HepG2 (cell line): ENCODE measurements around the gene KCNK15. TPM values are rescaled to one million over a fixed set of nuclear protein-coding genes. Genes with fewer than 3 reads are reported as not detected.

Experiments
- ATAC-seq: fragments of 200-7000 bp; cut with Tn5 transposase; 3 replicates; pipeline ENCODE4 v1.9.1; 2020; ENCODE audit warnings: mild to moderate bottlenecking, moderate library complexity
- BruUV-seq: library from RNA; stranded (reverse); fragments of 400-500 nt; replicated peaks from 2 replicates; lab custom pipeline; 2021; lab: Mats Ljungman, UMichigan
- CTCF ChIA-PET: fragments of 300-600 bp; formaldehyde crosslinking; extraction: SDS; loops from one replicate; lab custom pipeline; 2021; ENCODE audit warnings: low total read pairs, inconsistent platforms, low intra/inter-chr PET ratio; lab: Yijun Ruan, JAX
- POLR2A ChIA-PET: fragments of 350-600 bp; sonication (Branson Sonifier 250); formaldehyde crosslinking; loops from one replicate; lab custom pipeline; 2020; ENCODE audit warnings: antibody characterized with exemption, inconsistent platforms; lab: Yijun Ruan, JAX
- DNase-seq: peaks from one replicate; pipeline ENCODE4 v3.0.0-alpha.2; 2015; ENCODE audit warnings: low spot score
- FAIRE-seq: peaks from 3 replicates; lab custom pipeline; 2011; peaks lifted over from hg19 to GRCh38; lab: Jason Lieb, UNC
- H2AFZ ChIP-seq: one replicate; pipeline ENCODE4 v1.6.1; 2011; ENCODE audit warnings: low read length, inconsistent platforms
- H3K27ac ChIP-seq: fragments of 300-600 bp; 3 replicates; pipeline ENCODE4 v1.8.0; 2011; ENCODE audit warnings: mixed run types, mild to moderate bottlenecking, mixed read lengths, low read length, inconsistent platforms; ENCODE audit not compliant: insufficient read depth; ENCODE audit errors: extremely low read length
- H3K27me3 ChIP-seq, 2 experiments: fragments of 200-600 bp in 1 of 2; 2 replicates in 1 of 2; 3 replicates in 1 of 2; pipeline versions ENCODE4 v1.6.0 to v1.8.0; 2011; ENCODE audit warnings: low read length in 2 of 2, mild to moderate bottlenecking in 2 of 2, moderate library complexity in 2 of 2, inconsistent platforms in 1 of 2; ENCODE audit not compliant: insufficient read depth in 2 of 2, control insufficient read depth in 1 of 2
- H3K36me3 ChIP-seq, 2 experiments: fragments of 200-600 bp in 1 of 2; replicated peaks in 1 of 2; 2 replicates in 1 of 2; 3 replicates in 1 of 2; pipeline versions ENCODE4 v1.5.1 to v1.8.0; 2011; ENCODE audit warnings: low read length in 2 of 2, inconsistent platforms in 1 of 2; ENCODE audit not compliant: insufficient read depth in 2 of 2, control insufficient read depth in 1 of 2
- H3K4me1 ChIP-seq: 2 replicates; pipeline ENCODE4 v1.5.1; 2012; ENCODE audit warnings: low read length, inconsistent platforms; ENCODE audit not compliant: insufficient read depth
- H3K4me2 ChIP-seq: 2 replicates; pipeline ENCODE4 v1.6.0; 2011; ENCODE audit warnings: low read depth, low read length, inconsistent platforms
- H3K4me3 ChIP-seq, 3 experiments: fragments of 200-600 bp in 1 of 3; sonication (generic), shearing (Covaris generic) in 1 of 3; replicated peaks in 1 of 3; 2 replicates each; pipeline ENCODE4 v1.5.1; 2011 to 2016; ENCODE audit warnings: low read length in 3 of 3, inconsistent platforms in 2 of 3, low read depth in 2 of 3, mild to moderate bottlenecking in 2 of 3, control low read depth in 1 of 3, mixed read lengths in 1 of 3; ENCODE audit not compliant: insufficient read depth in 1 of 3
- H3K79me2 ChIP-seq: one replicate; pipeline ENCODE4 v1.6.1; 2011; ENCODE audit warnings: low read length, inconsistent platforms; ENCODE audit not compliant: insufficient read depth
- H3K9ac ChIP-seq: 2 replicates; pipeline ENCODE4 v1.6.0; 2011; ENCODE audit warnings: mild to moderate bottlenecking, low read depth, low read length, inconsistent platforms; ENCODE audit not compliant: insufficient read depth
- H3K9me3 ChIP-seq: 2 replicates; pipeline ENCODE4 v1.5.1; 2012; ENCODE audit warnings: mild to moderate bottlenecking, low read length
- H4K20me1 ChIP-seq: 2 replicates; pipeline ENCODE4 v1.6.0; 2011; ENCODE audit warnings: inconsistent platforms, mild to moderate bottlenecking, low read length, moderate library complexity; ENCODE audit not compliant: insufficient read depth
- BRD4 ChIP-seq: sonication (generic); formaldehyde crosslinking; IDR thresholded peaks from 2 replicates; pipeline ENCODE4 v1.4.0; 2020; ENCODE audit warnings: missing genetic modification reagents
- GATA4 ChIP-seq: sonication (generic); IDR thresholded peaks from 2 replicates; pipeline ENCODE4 v1.6.1; 2016; ENCODE audit warnings: antibody characterized with exemption, low read depth, borderline replicate concordance
- IRF2 ChIP-seq: IDR thresholded peaks from 2 replicates; pipeline ENCODE4 v1.6.1; 2018; ENCODE audit warnings: missing genetic modification reagents, missing compliant biosample characterization
- JDP2 ChIP-seq: sonication (generic); formaldehyde crosslinking; IDR thresholded peaks from 2 replicates; pipeline ENCODE4 v1.8.1; 2022; ENCODE audit warnings: missing genetic modification reagents, borderline replicate concordance
- NCOA1 ChIP-seq: sonication (generic); formaldehyde crosslinking; IDR thresholded peaks from 2 replicates; pipeline ENCODE4 v1.9.0; 2021; ENCODE audit warnings: missing genetic modification reagents
- NCOR1 ChIP-seq: fragments of 200-600 bp; sonication (generic); IDR thresholded peaks from 2 replicates; pipeline ENCODE4 v1.7.0; 2017; ENCODE audit warnings: antibody characterized with exemption, low read length, borderline replicate concordance
- SP1 ChIP-seq, 2 experiments: fragments of 450-650 bp in 1 of 2; sonication (generic) in 1 of 2; formaldehyde crosslinking in 1 of 2; IDR thresholded peaks; 2 replicates each; pipeline versions ENCODE4 v1.4.0 to v1.6.1; 2016 to 2020; ENCODE audit warnings: missing genetic modification reagents in 1 of 2
- ZNF138 ChIP-seq: sonication (generic); formaldehyde crosslinking; IDR thresholded peaks from 2 replicates; pipeline ENCODE4 v1.5.0; 2020; ENCODE audit warnings: mild to moderate bottlenecking, low read depth, missing genetic modification reagents
- ZNF382 ChIP-seq: sonication (generic); formaldehyde crosslinking; IDR thresholded peaks from 2 replicates; pipeline ENCODE4 v1.5.0; 2020; ENCODE audit warnings: missing genetic modification reagents, mild to moderate bottlenecking, borderline replicate concordance
- ZNF766 ChIP-seq: sonication (generic); formaldehyde crosslinking; IDR thresholded peaks from 2 replicates; pipeline ENCODE4 v1.5.0; 2020; ENCODE audit warnings: missing genetic modification reagents, borderline replicate concordance
- ZNF768 ChIP-seq: sonication (generic); formaldehyde crosslinking; IDR thresholded peaks from 2 replicates; pipeline ENCODE4 v1.4.0; 2020; ENCODE audit warnings: missing genetic modification reagents
- WGBS: methylation state at CpG from one replicate; pipeline ENCODE4 v1.1.6; 2017; ENCODE audit warnings: low lambda C conversion rate; 5-methylcytosine and 5-hydroxymethylcytosine counted together
- in situ Hi-C: cut with HindIII; loops from 2 replicates; pipeline ENCODE4 v1.10.0; 2017; ENCODE audit warnings: low pct_unique_long_range_greater_than_20kb; ENCODE audit not compliant: extremely low pct_ligation_motif_present
- intact Hi-C: fragments of 100-400 bp; cut with micrococcal nuclease; formaldehyde crosslinking; loops from one replicate; pipeline ENCODE4 v1.10.0; 2022; ENCODE audit not compliant: unreplicated experiment
- polyA plus RNA-seq, 8 experiments: library from polyadenylated mRNA; depleted of rRNA in 3 of 8; stranded (reverse) in 7 of 8; unstranded in 1 of 8; fragments of >200 nt; fragmentation: Illumina TruSeq in 4 of 8; extraction: Trizol in 4 of 8; gene quantifications; 2 replicates each; pipeline versions ENCODE4 v1.2.1 to v1.2.3, GENCODE V29; 2011 to 2016; ENCODE audit warnings: low read depth in 4 of 8, missing spikeins in 1 of 8, mixed read lengths in 1 of 8; ENCODE audit not compliant: insufficient read depth in 1 of 8
- total RNA-seq, 5 experiments: library from RNA; depleted of rRNA; stranded (reverse); fragments of >200 nt; fragmentation: Illumina TruSeq; extraction: Trizol; gene quantifications; 2 replicates each; pipeline ENCODE4 v1.2.3, GENCODE V29; 2016; ENCODE audit warnings: low read depth in 1 of 5
- TF ChIP-seq, protein P1 (sequence below): sonication (generic); formaldehyde crosslinking; IDR thresholded peaks from 2 replicates; pipeline ENCODE4 v1.5.1; 2020; ENCODE audit warnings: mild to moderate bottlenecking, missing genetic modification reagents
- TF ChIP-seq, protein P2 (sequence below): sonication (generic); formaldehyde crosslinking; IDR thresholded peaks from 2 replicates; pipeline ENCODE4 v1.8.1; 2023; ENCODE audit warnings: missing genetic modification reagents, inconsistent platforms, borderline replicate concordance
- TF ChIP-seq, protein P3 (sequence below), 2 experiments: sonication (generic) in 1 of 2; formaldehyde crosslinking in 1 of 2; IDR thresholded peaks; 2 replicates each; pipeline versions ENCODE4 v1.4.0 to v1.6.1; 2016 to 2020; ENCODE audit warnings: borderline replicate concordance in 1 of 2, low read depth in 1 of 2, mild to moderate bottlenecking in 1 of 2, missing genetic modification reagents in 1 of 2
- TF ChIP-seq, protein P4 (sequence below): sonication (generic); formaldehyde crosslinking; IDR thresholded peaks from 2 replicates; pipeline ENCODE4 v1.5.0; 2020; ENCODE audit warnings: missing genetic modification reagents

Gene KCNK15
- total and polyA plus RNA-seq, 2 of the 13 experiments (the other 11 are each of a cell fraction or from before 2014, with no cell fraction given) = 0.03 TPM; not detected in 1

DNA sequence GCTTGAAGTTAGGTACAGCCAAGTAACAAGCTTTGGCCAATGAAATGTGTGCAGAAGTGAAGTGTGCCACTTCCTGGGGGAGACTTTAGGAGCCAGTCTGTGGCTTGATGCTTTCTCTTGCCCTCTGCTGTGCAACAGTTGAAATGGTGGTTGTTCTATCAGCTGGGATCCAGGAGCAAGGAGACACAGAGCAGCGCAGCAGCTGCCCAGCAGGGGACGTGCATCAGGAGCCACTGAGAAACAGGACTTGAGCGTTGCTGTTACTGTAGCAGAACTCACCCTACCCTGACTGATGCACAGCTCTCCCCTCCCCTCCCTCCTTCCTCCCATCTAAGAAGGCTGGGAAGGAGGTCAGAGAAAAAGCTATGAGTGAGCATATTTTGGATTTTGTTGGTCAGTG is 49.4 kb upstream of the KCNK15 start:
- DNase-seq = peak; percentile 37
- no peak overlapping the region for H3K4me3 ChIP-seq
- no peak for FAIRE-seq
- in situ Hi-C loops (no loop called here), intact Hi-C loops (no loop called here)
- BruUV-seq = no TSS peak
- WGBS = 9% methylated on average over 3 of the region's 3 CpGs
- H3K4me2 ChIP-seq = no peak overlapping the region
- H3K9me3 ChIP-seq = no peaks in the 10 kb centered on the region
- no peak overlapping the region for H2AFZ ChIP-seq
- CTCF ChIA-PET = interaction anchor here (0.9 kb wide), 1 partner anchor 11 kb away, joined by 3 read pairs; no protein-coding TSS in a partner anchor
- H3K27ac ChIP-seq = no peak overlapping the region
- peaks cover 4 to 16% of the 10 kb centered on the region in 2 experiments; a peak in 3 of 5 replicates for H3K27me3 ChIP-seq
- POLR2A ChIA-PET = no interaction called here
- peaks cover 18% of the 10 kb centered on the region for H3K4me1 ChIP-seq
- no peaks in the 10 kb centered on the region for H3K36me3 ChIP-seq
- H4K20me1 ChIP-seq = no peaks in the 10 kb centered on the region
- no peak overlapping the region for H3K9ac ChIP-seq
- ATAC-seq = peak; percentile 47
- H3K79me2 ChIP-seq = no peaks in the 10 kb centered on the region
- TF ChIP-seq, protein P1, sequence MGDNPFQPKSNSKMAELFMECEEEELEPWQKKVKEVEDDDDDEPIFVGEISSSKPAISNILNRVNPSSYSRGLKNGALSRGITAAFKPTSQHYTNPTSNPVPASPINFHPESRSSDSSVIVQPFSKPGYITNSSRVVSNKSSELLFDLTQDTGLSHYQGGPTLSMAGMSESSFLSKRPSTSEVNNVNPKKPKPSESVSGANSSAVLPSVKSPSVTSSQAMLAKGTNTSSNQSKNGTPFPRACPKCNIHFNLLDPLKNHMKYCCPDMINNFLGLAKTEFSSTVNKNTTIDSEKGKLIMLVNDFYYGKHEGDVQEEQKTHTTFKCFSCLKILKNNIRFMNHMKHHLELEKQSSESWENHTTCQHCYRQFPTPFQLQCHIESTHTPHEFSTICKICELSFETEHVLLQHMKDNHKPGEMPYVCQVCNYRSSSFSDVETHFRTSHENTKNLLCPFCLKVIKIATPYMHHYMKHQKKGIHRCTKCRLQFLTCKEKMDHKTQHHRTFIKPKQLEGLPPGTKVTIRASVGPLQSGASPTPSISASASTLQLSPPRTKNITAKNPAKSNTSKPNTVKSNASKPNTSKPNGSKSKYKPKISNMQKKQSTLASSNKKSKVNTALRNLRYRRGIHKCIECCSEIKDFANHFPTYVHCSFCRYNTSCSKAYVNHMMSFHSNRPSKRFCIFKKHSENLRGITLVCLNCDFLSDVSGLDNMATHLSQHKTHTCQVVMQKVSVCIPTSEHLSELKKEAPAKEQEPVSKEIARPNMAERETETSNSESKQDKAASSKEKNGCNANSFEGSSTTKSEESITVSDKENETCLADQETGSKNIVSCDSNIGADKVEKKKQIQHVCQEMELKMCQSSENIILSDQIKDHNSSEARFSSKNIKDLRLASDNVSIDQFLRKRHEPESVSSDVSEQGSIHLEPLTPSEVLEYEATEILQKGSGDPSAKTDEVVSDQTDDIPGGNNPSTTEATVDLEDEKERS = 0 out of 2 replicates have a peak, but pooled peaks have one; percentile 40
- TF ChIP-seq JDP2 = no peak
- TF ChIP-seq, protein P2, sequence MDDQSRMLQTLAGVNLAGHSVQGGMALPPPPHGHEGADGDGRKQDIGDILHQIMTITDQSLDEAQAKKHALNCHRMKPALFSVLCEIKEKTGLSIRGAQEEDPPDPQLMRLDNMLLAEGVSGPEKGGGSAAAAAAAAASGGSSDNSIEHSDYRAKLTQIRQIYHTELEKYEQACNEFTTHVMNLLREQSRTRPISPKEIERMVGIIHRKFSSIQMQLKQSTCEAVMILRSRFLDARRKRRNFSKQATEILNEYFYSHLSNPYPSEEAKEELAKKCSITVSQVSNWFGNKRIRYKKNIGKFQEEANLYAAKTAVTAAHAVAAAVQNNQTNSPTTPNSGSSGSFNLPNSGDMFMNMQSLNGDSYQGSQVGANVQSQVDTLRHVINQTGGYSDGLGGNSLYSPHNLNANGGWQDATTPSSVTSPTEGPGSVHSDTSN (CRISPR knock-in tag) = no peak
- TF ChIP-seq, protein P3, sequence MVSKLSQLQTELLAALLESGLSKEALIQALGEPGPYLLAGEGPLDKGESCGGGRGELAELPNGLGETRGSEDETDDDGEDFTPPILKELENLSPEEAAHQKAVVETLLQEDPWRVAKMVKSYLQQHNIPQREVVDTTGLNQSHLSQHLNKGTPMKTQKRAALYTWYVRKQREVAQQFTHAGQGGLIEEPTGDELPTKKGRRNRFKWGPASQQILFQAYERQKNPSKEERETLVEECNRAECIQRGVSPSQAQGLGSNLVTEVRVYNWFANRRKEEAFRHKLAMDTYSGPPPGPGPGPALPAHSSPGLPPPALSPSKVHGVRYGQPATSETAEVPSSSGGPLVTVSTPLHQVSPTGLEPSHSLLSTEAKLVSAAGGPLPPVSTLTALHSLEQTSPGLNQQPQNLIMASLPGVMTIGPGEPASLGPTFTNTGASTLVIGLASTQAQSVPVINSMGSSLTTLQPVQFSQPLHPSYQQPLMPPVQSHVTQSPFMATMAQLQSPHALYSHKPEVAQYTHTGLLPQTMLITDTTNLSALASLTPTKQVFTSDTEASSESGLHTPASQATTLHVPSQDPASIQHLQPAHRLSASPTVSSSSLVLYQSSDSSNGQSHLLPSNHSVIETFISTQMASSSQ (IDR thresholded peaks at IDR 0.05; ENCODE audit: low read depth) = no peak
- TF ChIP-seq, protein P3 (CRISPR knock-in tag; IDR thresholded peaks at IDR 0.05; ENCODE audit: borderline replicate concordance) = 0 out of 2 replicates have a peak, but pooled peaks have one; percentile 17
- TF ChIP-seq IRF2 = no peak
- TF ChIP-seq ZNF768 (CRISPR knock-in tag) = peak; percentile 77
- no peak for TF ChIP-seq NCOR1
- TF ChIP-seq BRD4 (CRISPR knock-in tag) = no peak
- TF ChIP-seq NCOA1 = no peak
- TF ChIP-seq, protein P4, sequence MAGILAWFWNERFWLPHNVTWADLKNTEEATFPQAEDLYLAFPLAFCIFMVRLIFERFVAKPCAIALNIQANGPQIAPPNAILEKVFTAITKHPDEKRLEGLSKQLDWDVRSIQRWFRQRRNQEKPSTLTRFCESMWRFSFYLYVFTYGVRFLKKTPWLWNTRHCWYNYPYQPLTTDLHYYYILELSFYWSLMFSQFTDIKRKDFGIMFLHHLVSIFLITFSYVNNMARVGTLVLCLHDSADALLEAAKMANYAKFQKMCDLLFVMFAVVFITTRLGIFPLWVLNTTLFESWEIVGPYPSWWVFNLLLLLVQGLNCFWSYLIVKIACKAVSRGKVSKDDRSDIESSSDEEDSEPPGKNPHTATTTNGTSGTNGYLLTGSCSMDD = no peak
- TF ChIP-seq ZNF382 (CRISPR knock-in tag) = no peak
- TF ChIP-seq ZNF766 = no peak
- no peak for TF ChIP-seq ZNF138 (CRISPR knock-in tag)
- TF ChIP-seq GATA4 = no peak
- no peak for TF ChIP-seq SP1 (IDR thresholded peaks at IDR 0.05)
- TF ChIP-seq SP1 (CRISPR knock-in tag; IDR thresholded peaks at IDR 0.05) = no peak
